Measurements from ENCODE around the gene EHBP1. TPM values are rescaled to one million over a fixed set of nuclear protein-coding genes. Genes with fewer than 3 reads are reported as not detected.

Gene EHBP1
- total RNA-seq, 4 donors from 2014 or later: 42.9 to 116 (median 58.3) TPM

- Histone ChIP-seq H3K27ac (no peak overlapping the region), H3K9me3 (no peaks in the 10 kb centered on the region), H3K36me3 (no peaks in the 10 kb centered on the region), H3K4me3 (no peak overlapping the region), H3K27me3 (no peaks in the 10 kb centered on the region), H3K4me1 (no peaks in the 10 kb centered on the region)
- WGBS: 96% methylated on average over 2 of the region's 2 CpGs
- TF ChIP-seq CTCF (IDR thresholded peaks at IDR 0.05) (no peak), POLR2AphosphoS5 (IDR thresholded peaks at IDR 0.05) (no peak)
- no peak for DNase-seq (ENCODE audit: low spot score in 2 of 2)
Measured at GRCh38 chr2:62718225-62718822, 12.8 kb downstream of the EHBP1 start.

DNA sequence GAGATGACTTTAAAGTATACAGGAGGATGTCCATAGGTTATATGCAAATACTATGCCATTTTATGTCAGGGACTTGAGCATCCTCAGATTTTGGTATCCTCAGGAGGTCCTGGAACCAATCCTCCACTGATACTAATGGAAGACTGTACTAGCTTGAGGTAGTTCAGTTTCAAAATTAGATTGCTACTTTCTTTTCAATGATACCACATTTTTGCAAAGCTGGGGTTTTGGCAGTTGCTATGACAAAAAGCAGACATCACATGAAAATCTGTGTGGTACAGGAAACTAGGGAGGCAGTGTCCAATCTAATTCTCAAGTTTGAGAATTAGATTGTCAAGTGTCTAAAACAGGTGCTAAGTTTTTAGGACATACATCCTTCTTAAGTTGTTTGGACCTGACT lies 14.2 kb downstream of the EHBP1 start:
- H3K9me3 ChIP-seq: no peaks in the 10 kb centered on the region
- DNase-seq (ENCODE audit: low spot score in 2 of 2): no peak
- H3K4me3 ChIP-seq: no peak overlapping the region
- no peaks in the 10 kb centered on the region for H3K36me3 ChIP-seq
- H3K27ac ChIP-seq: no peak overlapping the region
- H3K4me1 ChIP-seq: no peaks in the 10 kb centered on the region
- TF ChIP-seq CTCF (IDR thresholded peaks at IDR 0.05): no peak
- TF ChIP-seq POLR2A (IDR thresholded peaks at IDR 0.05): no peak
- no peak for TF ChIP-seq EP300 (IDR thresholded peaks at IDR 0.05)
- no peak for TF ChIP-seq POLR2AphosphoS5 (IDR thresholded peaks at IDR 0.05)
- H3K27me3 ChIP-seq: no peaks in the 10 kb centered on the region

DNA sequence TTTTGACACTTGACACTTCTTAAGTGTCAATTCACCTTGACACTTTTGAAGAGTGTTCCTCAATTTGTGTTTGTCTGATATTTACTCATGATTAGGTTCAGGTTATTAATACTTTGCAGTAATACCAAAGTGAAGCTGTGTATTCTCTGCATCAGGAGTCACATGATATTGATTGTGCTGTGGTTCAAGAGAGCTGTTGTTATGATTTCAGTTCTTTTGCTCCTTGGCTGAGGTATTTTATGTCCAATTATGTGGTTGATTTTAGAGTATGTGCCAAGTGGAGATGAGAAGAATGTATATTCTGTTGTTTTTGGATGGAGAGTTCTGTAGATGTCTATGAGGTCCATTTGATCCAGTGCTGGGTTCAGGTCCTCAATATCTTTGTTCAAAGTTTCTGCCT lies 17.2 kb downstream of the EHBP1 start:
- DNase-seq (ENCODE audit: low spot score in 2 of 2): no peak
- TF ChIP-seq CTCF (IDR thresholded peaks at IDR 0.05) (no peak), POLR2A (IDR thresholded peaks at IDR 0.05) (no peak), EP300 (IDR thresholded peaks at IDR 0.05) (no peak), POLR2AphosphoS5 (IDR thresholded peaks at IDR 0.05) (no peak)
- H3K36me3 ChIP-seq: no peaks in the 10 kb centered on the region

DNA sequence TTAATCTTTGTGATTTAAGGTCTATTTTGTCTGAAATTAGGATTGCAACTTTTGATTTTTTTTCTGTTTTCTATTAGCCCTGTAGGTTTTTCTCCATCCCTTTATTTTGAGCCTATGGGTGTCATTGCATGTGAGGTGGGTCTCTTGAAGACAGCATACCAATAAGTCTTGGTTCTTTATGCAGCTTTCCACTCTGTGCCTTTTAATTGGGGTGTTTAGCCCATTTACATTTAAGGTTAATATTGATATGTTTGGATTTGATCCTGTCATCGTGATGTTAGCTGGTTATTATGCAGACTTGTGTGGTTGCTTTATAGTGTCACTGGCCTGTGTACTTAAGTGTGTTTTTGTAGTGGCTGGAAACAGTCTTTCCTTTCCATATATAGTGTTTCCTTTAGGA lies 17.7 kb downstream of the EHBP1 start:
- 88% methylated on average over 1 of the region's 1 CpG for WGBS
- DNase-seq (ENCODE audit: low spot score in 2 of 2): no peak
- no peaks in the 10 kb centered on the region for H3K4me1 ChIP-seq

More for the DNA sequence above, 17.2 kb downstream of the EHBP1 start:
- no peak overlapping the region for H3K27ac ChIP-seq
- H3K4me1 ChIP-seq: no peaks in the 10 kb centered on the region
- no peak overlapping the region for H3K4me3 ChIP-seq
- H3K9me3 ChIP-seq: no peaks in the 10 kb centered on the region
- H3K27me3 ChIP-seq: no peaks in the 10 kb centered on the region

DNA sequence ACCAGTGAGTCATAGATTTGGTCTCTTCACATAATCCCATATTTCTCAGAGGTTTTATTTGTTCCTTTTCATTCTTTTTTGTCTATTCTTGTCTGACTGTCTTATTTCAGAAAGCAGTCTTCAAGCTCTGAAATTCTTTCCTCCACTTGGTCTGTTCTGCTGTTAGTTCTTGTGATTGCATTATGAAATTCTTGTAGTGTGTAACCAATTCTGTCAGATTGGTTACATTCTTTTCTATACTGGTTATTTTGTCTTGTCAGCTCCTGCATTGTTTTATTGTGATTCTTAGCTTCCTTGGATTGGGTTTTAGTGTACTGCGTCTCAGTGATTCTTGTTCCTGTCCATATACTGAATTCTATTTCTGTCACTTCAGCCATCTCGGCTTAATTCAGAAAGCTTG lies 18.6 kb downstream of the EHBP1 start:
- Histone ChIP-seq H3K4me3 (no peak overlapping the region), H3K9me3 (no peaks in the 10 kb centered on the region), H3K36me3 (no peaks in the 10 kb centered on the region), H3K27me3 (no peaks in the 10 kb centered on the region), H3K4me1 (no peaks in the 10 kb centered on the region), H3K27ac (no peak overlapping the region)
- no peak for DNase-seq (ENCODE audit: low spot score in 2 of 2)
- WGBS: 94% methylated on average over 2 of the region's 2 CpGs
- TF ChIP-seq POLR2A (IDR thresholded peaks at IDR 0.05): no peak
- TF ChIP-seq POLR2AphosphoS5 (IDR thresholded peaks at IDR 0.05): no peak
- no peak for TF ChIP-seq CTCF (IDR thresholded peaks at IDR 0.05)
- no peak for TF ChIP-seq EP300 (IDR thresholded peaks at IDR 0.05)

More for the DNA sequence above, 17.7 kb downstream of the EHBP1 start:
- Histone ChIP-seq H3K36me3 (no peaks in the 10 kb centered on the region), H3K27ac (no peak overlapping the region), H3K27me3 (no peaks in the 10 kb centered on the region), H3K4me3 (no peak overlapping the region), H3K9me3 (no peaks in the 10 kb centered on the region)
- no peak for TF ChIP-seq EP300 (IDR thresholded peaks at IDR 0.05)
- no peak for TF ChIP-seq POLR2A (IDR thresholded peaks at IDR 0.05)
- TF ChIP-seq CTCF (IDR thresholded peaks at IDR 0.05): no peak
- TF ChIP-seq POLR2AphosphoS5 (IDR thresholded peaks at IDR 0.05): no peak

Measured in suprapubic skin (tissue), 4 donors.